ENCODE results near the gene ARHGEF39. TPM values are rescaled to one million over a fixed set of nuclear protein-coding genes. Genes with fewer than 3 reads are reported as not detected.

The ARHGEF39 gene
- total RNA-seq, 1 donor, result 0.36 TPM

- H3K4me2 ChIP-seq (ENCODE audit: insufficient read depth, low read length), result peak within 1 kb of the TSS; percentile 100
- peak within 1 kb of the TSS; percentile 93 for H3K4me3 ChIP-seq (ENCODE audit: insufficient read depth, low read length)
- peaks cover 49% of the 10 kb centered on the region for H3K79me2 ChIP-seq (ENCODE audit: insufficient read depth, low read length)
- peak; percentile 96 for DNase-seq (ENCODE audit: insufficient read length, low spot score, missing footprints)
- H3K27ac ChIP-seq (ENCODE audit: low read depth, low read length), result peak within 1 kb of the TSS; percentile 87
- no peaks in the 10 kb centered on the region for H3K27me3 ChIP-seq (ENCODE audit: insufficient read depth, low read length)
- H3K36me3 ChIP-seq (ENCODE audit: insufficient read depth, low read length), result peaks cover 39% of the 10 kb centered on the region
- no peak within 1 kb of the TSS for H2AFZ ChIP-seq (ENCODE audit: low read length)
- peaks cover 50% of the 10 kb centered on the region for H4K20me1 ChIP-seq (ENCODE audit: insufficient read depth, low read length)
- H3K9me3 ChIP-seq (ENCODE audit: low read depth, low read length), result no peaks in the 10 kb centered on the region
- H3K4me1 ChIP-seq (ENCODE audit: insufficient read depth, low read length), result peaks cover 40% of the 10 kb centered on the region
- TF ChIP-seq CTCF (IDR thresholded peaks at IDR 0.05; ENCODE audit: extremely low read depth, low read depth, low read length), result no peak
Observed at GRCh38 chr9:35689542-35690293, 24.7 kb upstream of the ARHGEF39 start, which contains the start of gene TPM2. TPM2 (minus strand) TSS chr9:35689925; CDS start chr9:35689817, 108 bp downstream.

- DNase-seq (ENCODE audit: insufficient read length, low spot score, missing footprints), result peak; percentile 94
- Histone ChIP-seq H3K27me3 (ENCODE audit: insufficient read depth, low read length) (no peaks in the 10 kb centered on the region), H3K79me2 (ENCODE audit: insufficient read depth, low read length) (peaks cover 52% of the 10 kb centered on the region), H3K36me3 (ENCODE audit: insufficient read depth, low read length) (peaks cover 48% of the 10 kb centered on the region), H2AFZ (ENCODE audit: low read length) (no peak overlapping the region), H4K20me1 (ENCODE audit: insufficient read depth, low read length) (peaks cover 59% of the 10 kb centered on the region), H3K27ac (ENCODE audit: low read depth, low read length) (peak overlapping the region; percentile 83), H3K4me3 (ENCODE audit: insufficient read depth, low read length) (peak overlapping the region; percentile 93), H3K9me3 (ENCODE audit: low read depth, low read length) (no peaks in the 10 kb centered on the region), H3K4me1 (ENCODE audit: insufficient read depth, low read length) (peaks cover 48% of the 10 kb centered on the region), H3K4me2 (ENCODE audit: insufficient read depth, low read length) (peak overlapping the region; percentile 100)
- TF ChIP-seq CTCF (IDR thresholded peaks at IDR 0.05; ENCODE audit: extremely low read depth, low read depth, low read length), result no peak
Observed at GRCh38 chr9:35688558-35689541, 23.9 kb upstream of the ARHGEF39 start.

- Histone ChIP-seq H3K27ac (ENCODE audit: low read depth, low read length) (peak overlapping the region; percentile 83), H3K9me3 (ENCODE audit: low read depth, low read length) (no peaks in the 10 kb centered on the region), H3K4me1 (ENCODE audit: insufficient read depth, low read length) (peaks cover 53% of the 10 kb centered on the region), H3K4me3 (ENCODE audit: insufficient read depth, low read length) (peak overlapping the region; percentile 93), H3K27me3 (ENCODE audit: insufficient read depth, low read length) (no peaks in the 10 kb centered on the region), H4K20me1 (ENCODE audit: insufficient read depth, low read length) (peaks cover 66% of the 10 kb centered on the region), H3K4me2 (ENCODE audit: insufficient read depth, low read length) (peak overlapping the region; percentile 100), H3K79me2 (ENCODE audit: insufficient read depth, low read length) (peaks cover 52% of the 10 kb centered on the region), H3K36me3 (ENCODE audit: insufficient read depth, low read length) (peaks cover 56% of the 10 kb centered on the region), H2AFZ (ENCODE audit: low read length) (no peak overlapping the region)
- peak; percentile 79 for DNase-seq (ENCODE audit: insufficient read length, low spot score, missing footprints)
- TF ChIP-seq CTCF (IDR thresholded peaks at IDR 0.05; ENCODE audit: extremely low read depth, low read depth, low read length), result no peak
Observed at GRCh38 chr9:35687972-35688557, 23.1 kb upstream of the ARHGEF39 start.
